ENCODE measurements around the gene WNT11.
"Not testable (repeated sequence)": the region's sequence is repeated elsewhere in the genome, so short reads cannot be mapped to it uniquely, and the experiment has no call there.

WNT11 gene

DNA sequence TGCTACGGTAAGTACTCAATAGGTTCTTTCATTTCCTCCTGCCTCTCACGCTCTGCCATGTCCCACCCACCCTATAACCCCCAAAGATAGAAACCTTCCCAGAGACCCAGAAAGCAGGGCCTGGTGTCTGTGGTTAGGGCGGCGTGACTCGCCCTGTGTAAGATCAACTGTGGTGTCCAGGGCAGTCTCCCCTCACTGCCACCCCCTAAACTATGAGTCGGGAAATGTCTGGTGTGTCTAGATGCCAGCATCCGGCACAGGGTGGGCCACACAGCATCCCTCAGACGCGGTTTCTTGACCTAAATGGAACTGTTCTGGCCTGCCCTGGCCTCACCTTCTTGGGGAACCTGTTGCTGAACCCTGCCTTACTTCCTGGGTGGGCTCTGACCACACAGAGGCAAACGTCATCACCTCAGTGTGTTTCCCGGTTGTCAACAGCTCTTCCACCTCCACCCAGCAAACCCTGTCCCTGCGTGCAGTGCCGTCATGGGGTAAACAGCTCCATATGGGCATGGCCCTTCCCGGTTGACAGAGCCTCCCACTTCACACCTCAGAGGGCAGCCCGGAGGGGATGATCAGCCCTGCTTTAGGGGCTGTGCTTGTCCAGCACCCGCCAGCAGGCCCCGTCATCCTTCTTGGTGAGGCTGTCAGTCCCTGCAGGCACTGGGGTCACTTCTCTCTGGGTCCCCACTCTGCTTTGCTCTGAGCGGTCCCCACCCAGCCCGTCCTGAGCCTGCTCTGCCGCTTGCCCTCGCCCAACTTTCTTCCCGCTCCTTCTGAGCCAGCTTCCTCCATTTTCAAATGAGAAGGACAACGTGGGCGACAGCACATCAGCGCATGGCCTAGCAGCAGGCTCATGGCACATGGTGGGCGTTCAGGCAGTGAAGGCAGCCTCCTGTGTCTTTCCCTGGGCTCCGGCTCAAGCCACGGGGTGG is 6.0 kb downstream of the WNT11 start:
- no peak for DNase-seq

DNA sequence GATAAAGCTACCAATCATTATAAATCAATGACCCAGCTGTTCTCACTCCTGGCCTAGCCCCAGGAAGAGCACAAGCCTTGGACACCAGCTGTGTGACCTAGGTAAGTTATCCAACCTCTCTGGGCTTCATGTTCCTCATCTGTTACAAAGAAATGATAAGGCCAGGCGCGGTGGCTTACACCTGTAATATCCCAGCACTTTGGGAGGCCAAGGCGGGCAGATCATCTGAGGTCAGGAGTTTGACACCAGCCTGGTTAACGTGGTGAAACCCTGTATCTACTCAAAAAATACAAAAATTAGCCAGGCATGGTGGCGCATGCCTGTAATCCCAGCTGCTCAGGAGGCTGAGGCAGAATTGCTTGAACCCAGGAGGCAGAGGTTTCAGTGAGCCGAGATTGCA is 7.6 kb downstream of the WNT11 start:
- not testable (repeated sequence) for DNase-seq

DNA sequence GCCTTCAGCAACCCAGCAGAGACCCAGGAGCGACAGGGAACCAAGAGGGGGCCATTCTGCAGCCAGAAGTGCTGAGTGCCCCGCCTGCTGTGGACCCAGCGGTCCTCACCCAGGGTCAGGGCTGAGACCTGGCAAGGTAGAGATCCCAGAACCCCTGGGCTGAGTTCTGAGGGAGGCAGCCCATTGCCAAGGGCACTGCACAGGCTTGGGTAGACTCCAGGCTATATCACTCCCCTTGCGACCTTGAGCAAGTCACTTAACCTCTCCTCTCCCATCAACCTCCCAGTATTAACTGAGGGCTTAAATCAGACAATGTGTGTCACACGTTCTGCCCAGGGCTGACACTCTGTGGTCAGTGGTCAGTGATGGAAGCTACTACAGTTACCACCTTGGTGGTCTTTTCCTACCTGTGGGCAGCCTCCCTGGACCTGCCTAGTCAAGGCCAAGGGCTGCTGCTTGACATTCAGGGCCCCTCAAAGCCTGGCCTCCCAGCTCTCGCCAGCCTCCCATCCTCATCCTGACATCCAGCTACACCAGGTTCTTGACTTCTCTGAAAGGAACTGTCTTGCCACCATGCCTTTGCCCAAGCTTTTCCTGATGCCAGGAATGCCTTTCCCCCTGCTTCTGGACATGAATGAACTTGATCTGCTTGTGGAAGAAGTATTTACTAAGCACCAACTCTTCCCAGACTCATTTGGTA is 8.2 kb downstream of the WNT11 start:
- no peak for DNase-seq

DNA sequence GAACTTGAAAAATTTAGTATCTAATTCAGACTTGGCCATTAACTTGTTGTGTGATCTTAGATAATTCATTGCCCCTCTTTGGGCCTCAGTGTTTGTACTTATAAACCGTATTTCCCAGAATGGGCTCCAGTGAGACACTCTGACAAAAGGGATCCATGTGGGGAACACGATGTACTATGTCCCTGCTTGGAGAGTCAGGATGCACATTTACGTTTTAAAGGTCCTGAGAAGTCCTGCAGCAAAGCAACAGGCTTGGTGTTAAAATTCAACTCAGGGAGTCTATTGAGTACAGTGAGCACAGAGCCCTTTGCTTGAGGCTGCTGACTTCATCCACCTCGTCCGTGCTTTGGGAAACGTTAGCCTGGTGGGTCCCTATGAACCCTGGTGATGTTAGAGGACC is 9.0 kb downstream of the WNT11 start:
- DNase-seq = no peak

DNA sequence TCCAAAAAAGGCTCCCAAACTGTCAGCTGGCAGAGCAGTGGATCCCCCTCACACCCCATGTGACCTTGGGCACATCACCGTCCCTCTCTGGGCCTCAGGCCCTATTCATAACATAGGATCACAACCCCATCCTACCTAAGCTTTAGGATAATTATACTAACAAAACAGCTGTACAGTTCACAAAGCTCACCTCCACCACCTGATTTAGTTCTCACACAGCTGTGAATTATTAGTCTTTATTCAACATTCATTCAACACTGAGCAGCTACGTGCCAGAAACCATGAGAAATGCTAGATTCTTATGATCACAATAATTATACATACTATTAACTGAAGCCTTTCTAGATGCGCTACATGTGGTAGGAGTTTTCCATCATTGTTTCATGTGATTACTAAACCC is 9.5 kb downstream of the WNT11 start:
- DNase-seq = no peak

DNA sequence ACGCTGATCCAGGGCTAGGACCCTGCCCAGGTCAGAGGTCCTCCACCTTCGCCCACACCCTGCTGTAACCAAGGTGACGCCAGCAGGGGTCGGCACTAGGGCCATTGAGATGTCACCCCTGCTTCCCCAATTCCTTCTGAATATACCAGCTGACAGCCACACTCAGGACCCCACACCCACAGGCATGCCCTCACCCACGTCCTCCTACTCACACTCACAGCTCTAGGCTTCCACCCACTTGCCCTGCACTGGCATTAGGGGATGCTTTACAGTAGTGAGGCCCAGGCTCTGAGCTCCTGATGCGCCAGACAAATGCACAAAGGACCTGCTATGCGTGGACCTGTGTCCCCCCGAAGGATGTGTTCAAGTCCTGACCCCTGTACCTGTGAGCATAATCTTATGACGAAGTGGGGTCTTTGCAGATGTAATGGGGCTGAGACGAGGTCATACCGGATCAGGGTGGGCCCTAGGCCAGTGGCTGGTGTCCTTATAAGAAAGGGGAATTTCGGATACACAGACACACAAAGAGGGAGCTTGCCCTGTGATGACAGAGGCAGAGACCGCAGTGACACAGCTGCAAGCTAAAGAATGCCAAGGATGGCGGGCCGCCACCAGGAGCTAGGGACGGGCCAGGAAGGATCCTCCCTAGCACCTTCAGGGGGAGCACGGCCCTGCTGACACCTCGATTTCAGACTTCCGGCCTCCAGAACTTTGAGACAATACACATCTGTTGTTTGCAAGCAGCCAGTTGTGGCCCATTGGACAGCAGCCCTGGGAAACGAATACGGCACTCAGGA is 11.2 kb downstream of the WNT11 start:
- DNase-seq = no peak

DNA sequence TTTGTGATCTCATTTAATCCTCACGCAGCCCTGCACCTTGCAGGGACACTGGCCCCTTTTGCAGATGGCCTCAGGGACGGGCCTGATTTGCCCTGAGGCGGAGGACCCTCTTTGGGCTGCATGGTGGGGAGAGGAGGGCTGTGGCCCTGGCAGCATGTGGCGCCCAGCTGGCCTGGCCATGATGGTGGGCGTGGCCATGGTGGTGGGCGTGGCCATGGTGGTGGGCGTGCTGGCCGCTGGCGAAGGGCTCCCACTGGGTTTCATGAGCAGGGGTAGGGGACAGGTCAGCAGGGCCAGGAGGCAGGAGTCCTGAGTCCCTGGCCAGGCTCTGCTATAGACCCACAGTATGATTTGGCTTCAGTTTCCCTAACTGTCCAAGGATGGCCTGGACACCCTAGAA is 13.1 kb downstream of the WNT11 start:
- no peak for DNase-seq

DNA sequence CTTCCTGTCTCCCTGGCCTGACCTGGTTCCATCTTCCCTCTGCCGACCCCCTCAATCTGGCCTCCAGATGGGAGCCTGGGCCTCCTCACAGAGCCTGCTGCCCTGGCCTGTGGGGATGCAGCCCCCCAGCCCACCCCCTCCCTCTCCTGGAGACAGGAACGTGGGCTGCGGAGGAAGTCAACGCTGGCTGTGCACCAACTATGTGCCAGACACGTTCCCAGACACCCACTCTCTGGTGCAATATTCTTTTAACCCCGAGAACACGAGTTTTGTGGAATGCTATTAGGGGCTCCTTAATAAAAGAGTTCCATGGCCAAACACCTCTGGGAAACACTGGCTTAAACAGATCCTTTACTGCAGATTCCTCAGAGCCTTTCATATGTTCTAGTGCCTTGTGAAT is 15.9 kb downstream of the WNT11 start:
- DNase-seq = no peak

DNA sequence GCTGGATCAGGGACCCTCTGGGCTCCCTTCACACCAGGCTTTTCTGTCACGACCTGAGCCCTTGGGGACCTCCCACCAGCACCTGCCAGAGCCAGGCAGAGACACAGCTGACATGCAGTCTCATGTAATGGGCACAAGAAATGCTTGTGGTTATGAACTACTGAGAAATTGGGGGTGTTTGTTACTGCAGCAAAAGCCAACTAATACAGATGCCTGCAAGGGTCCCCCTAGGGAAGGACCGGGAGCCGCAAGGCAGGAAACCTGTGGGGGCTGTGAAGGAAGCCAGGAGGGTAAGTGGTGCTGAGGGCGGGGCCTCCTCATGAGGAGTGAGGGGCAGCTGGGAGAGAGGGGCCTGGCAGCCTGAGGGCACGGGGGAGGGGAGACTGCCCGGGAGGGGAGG is 16.6 kb downstream of the WNT11 start:
- no peak for DNase-seq

DNA sequence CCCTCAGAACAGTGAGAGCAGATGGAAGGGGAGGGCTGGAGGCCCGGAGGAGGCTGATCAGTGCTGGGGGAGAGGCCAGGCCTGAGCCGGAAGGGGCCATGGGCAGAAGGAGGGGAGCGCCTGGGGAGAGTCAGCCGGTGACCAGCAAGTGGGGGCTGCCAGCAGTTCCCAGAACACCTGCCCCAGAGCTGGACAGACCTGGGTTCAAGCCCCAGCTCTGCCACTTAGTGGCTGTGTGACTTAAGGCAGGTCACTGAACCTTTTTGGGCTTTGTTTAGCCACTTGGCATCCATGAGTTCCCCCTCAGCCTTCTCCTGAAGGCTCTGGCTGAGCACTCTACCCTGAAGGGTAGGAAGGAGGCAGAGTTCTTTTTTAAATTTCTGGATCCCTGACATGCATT is 17.4 kb downstream of the WNT11 start:
- DNase-seq = no peak

DNA sequence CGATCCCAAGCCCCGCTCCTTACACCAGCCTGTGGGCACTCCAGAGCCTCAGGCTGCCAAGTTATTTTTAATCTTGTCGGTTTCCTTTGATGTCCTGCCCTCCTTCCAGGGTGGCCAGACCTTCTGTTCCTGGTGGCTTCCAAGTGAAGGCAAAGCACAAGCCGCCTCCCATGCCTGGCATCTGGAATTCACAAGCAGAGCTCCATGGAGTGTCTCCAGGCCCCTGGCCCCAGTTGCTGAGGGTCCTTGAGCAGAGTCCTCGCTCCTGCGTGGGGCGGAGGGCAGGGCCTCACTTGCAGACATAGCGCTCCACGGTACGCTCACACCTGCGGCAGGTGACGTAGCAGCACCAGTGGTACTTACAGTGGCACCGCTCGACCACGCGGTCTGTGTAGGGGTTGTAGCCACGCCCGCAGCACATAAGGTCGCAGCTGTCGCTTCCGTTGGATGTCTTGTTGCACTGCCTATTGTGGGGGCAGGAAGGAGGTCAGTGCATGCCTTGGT is 19.5 kb downstream of the WNT11 start:
- no peak for DNase-seq

DNA sequence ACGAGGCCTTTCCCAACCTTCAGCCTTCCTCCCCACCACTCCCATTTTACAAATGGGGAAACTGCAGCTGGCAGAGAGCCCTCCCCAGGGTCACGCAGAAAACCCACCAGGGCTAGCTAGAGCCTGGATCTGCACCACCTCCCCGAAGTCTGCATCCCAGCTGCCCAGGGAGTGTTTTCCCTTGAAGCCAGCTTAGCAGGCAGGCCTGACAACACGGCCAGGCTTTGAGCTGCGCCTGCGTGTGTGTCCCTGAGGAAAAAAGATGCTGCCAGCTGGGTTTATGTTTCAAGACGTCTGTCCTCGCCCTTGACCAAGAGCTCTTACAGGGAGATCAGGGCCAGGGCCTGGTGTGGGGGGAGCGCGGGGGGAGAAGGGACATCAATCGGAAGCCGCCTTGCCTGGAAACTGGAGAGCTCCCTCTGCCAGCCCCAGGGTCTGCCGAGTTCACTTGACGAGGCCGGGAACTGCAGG is 20.3 kb downstream of the WNT11 start:
- DNase-seq = no peak

DNA sequence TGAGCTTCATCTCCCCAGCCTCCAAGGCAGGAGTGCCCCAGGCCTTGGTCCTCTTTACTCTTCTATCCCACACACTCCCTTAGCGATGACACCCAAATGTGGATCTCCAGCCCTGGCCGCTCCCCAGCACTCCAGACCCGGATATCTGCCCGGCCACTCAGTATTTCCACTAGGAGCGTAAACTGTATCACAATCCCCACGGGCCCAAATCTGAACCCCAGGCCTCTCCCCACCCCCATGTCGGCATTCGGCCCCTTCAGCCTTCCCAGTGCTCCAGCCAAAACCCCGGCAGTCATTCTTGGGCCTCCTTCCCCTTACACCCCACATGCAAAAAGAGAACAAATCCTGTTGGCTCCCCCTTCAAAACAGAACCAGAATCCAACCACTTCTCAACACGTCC is 20.8 kb downstream of the WNT11 start:
- DNase-seq = no peak

DNA sequence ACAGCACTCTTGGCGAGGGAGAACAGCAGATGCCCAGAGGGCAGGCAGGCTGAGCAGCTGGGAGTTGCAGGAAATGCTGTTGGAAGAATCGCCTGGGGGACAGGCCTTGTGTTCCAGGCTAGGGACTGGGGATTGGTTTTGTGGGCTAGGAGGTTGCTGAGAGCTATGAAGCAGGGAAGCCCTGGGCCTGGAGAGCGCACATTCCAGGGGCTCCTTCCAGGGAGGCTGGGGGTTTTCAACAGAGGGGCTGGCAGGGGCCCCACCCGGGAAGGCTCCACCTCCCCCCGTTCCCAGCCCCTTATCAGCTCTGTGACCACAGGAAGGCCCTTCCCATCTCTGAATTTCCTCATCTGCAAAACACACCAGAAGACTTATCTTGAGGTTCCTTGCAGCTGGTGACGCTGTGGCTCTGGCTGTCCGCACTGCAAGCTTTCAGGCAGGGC is 21.7 kb downstream of the WNT11 start:
- DNase-seq = no peak

DNA sequence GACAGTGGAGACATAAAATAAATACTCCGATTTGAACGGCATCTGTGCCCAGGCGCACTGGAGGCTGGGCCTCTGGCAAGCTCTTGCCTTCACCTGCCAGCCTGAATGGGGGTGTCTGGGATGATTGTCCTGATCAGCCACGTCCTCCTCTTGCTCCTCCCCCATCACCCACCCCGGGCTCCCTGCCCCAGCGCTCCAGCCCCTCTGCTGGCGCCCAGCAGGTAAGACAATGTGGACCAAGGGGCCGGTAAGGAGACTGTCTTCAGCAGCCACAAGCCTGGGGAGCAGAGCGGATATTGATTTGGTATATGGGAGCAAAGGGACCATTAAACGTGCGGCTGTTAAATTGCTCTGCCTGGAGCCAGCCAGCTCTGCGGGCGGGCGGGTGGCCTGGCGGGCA is 24.9 kb downstream of the WNT11 start:
- no peak for DNase-seq

DNA sequence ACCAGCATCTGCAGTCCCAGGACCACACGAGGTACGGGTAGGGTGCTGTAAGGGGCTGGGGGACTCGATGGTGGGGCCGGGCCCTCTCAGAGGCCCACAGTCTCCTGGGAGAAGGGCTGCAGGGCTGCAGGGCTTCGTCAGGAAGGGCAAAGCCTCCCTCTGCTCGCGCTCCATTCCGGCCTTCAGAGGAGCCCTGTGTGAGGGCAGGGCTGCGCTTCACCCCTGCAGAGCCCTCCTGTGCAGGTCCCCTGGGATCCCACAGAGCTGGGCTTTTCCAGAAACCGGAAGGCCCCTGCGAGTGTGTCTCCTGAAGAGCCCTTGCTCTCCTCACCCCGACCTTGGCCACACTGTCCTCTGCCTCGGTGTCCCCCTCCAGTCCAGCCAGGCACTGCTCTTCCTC is 27.2 kb downstream of the WNT11 start:
- DNase-seq = no peak

DNA sequence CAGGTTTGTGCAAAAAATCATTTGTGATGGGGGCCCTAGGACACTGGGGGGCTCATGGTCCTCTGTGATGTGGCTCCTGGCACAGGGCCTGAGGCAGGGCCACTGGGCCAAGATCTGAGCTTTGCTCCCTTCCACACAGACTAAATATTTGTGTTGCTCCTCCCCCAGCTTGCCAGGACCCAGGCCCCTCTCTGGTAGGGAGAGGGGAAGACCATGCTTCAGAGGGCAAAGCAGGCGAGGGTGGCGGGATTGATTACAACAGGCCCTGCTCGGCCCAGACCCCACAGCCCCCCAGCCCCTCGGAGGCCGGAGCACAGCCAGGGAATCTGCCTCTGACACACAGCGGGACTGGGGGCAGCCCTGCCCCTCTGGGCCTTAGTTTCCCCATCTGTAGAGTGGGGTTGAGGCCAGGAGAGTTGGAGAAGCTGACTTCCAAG is 29.0 kb downstream of the WNT11 start:
- no peak for DNase-seq

DNA sequence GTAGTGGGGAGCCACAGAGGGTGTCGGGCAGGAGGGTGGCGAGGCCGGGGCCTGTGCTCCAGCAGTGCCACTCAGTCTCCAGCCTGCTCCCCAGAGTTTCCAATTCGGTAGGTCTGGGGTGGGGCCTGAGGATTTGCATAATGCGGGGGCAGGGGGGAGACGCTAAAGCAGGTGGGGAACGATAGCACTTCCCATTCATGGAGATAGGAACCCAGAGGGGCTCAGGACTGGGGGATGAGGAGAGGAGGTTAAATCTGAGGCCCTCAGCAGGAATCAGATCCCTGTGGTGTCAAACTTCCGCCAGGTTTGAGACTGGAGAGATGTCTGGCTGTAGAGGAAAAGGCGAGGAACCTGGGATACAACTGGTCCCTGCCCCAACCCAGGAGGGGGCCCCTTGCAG is 29.8 kb downstream of the WNT11 start:
- no peak for DNase-seq

DNA sequence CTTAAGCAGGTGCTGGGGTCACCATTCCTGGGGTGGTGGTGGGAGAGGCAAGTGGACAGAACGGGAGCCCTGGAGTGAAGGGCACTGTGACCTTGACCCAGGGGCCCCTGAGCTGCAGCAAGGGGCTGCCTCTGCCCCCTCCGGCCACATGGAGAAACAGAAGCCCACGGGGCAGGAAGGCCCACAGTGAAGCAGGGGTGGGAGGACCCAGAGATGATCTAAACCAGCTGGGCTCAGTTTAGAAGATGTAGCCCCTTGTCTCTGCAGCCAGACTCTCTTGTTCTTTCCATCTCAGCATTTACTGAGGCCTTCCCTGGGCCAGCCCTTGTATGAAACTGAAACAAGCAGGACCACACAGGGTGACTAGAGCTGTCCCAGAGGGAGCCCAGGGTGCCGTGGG is 30.5 kb downstream of the WNT11 start:
- no peak for DNase-seq

DNA sequence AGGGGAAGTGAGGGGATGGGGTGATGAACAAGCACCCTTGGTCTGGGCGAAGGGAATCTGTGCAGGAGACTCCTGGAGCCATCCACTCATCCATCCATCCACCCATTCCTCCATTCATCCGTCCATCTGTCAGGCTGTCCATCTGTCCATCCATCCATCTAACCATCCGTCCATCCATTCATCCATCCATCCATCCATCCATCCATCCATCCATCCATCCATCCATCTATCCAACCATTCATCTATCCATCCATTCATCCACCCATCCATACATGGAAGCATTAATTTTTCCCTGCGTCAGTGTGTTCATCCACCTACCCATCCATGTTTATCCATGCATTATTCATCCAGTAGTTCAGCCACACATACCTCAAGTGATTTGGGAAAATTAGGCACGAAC is 32.0 kb downstream of the WNT11 start:
- DNase-seq = no peak

DNA sequence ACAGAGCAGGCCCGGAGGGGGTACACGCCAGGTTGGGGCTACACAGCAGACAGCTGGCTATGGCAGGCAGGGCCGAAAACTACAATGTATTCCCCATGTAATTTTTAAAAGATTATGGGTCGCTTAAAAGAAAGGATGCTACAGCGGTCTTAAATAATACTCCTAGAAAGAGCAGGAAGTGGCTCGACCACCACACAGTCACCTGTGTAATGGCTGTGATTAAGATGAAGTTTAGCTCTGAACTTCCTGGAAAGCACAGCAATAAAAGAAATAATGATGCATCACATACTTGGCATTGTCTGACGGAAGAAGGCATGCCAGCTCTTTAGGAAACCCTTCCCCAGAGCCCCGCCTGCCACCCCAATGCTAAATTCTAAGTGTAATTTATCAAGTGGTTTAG is 32.6 kb downstream of the WNT11 start:
- DNase-seq = no peak

DNA sequence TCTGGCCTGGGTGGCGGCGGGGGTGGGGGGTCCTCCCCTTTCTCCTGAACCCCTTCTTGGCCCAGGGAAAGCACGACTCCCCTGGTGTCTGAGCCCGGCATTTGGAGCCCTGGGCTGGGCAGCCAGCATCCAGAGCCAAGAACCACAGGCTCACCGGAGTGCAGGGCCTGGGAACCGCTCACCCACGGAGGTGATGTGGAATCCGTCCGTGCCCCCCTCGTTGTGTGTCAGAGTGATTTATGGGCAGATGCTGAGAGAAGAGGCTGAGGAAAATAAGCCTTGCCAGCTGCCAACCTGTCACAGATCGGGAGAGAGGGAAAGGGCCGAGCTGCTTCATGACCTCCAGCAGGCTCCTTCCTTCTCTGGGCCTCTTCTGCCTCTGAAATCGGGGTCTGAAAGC is 33.7 kb downstream of the WNT11 start:
- no peak for DNase-seq

DNA sequence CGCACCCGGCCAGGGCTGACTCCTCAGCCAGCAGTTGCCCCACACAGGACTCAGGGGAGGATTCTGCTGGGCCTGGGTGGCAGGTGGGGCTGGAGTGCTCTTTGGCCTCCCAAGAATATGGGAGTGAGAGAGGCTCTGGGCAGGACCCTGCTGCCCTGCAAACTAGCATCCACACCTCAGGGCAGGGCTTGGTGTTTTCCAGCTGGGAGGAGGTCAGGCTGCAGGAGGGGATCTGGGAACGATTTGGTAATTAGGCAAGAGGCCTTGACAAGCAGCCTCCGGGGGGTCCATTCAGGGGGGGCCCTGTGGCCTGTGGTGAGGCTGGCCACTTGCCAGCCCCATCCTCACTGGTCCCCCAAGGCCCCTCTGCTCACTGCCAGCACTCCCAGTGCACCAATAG is 35.8 kb downstream of the WNT11 start:
- no peak for DNase-seq
